WTC11 (cell line): ENCODE data around the gene SNAP29. TPM values are rescaled to one million over a fixed set of nuclear protein-coding genes. Genes with fewer than 3 reads are reported as not detected.

Experiments
- ATAC-seq: fragments of 200-7000 bp; cut with Tn5 transposase; 2 replicates; pipeline ENCODE4 v1.10.0; 2021; ENCODE audit warnings: mild to moderate bottlenecking, moderate library complexity
- CTCF ChIA-PET: fragments of 300-600 bp; sonication (Branson Sonifier 250); formaldehyde crosslinking; loops from one replicate; lab custom pipeline; 2021; ENCODE audit warnings: antibody characterized with exemption; lab: Charles Lee
- POLR2A ChIA-PET: fragments of 350-600 bp; sonication (Branson Sonifier 250); formaldehyde crosslinking; loops from one replicate; lab custom pipeline; 2021; ENCODE audit warnings: antibody characterized with exemption; lab: Charles Lee
- DNase-seq: peaks from one replicate; pipeline ENCODE4 v3.0.0; 2021; ENCODE audit warnings: low spot score
- H3K27ac Mint-ChIP-seq: 2 replicates; pipeline ENCODE4 v1.8.0; 2021; ENCODE audit warnings: mixed read lengths
- H3K27me3 Mint-ChIP-seq: 2 replicates; pipeline ENCODE4 v1.8.0; 2021; ENCODE audit warnings: low read depth, mild to moderate bottlenecking, moderate library complexity, mixed read lengths
- H3K36me3 Mint-ChIP-seq: 2 replicates; pipeline ENCODE4 v1.8.0; 2021; ENCODE audit warnings: mixed read lengths
- H3K4me1 Mint-ChIP-seq: 2 replicates; pipeline ENCODE4 v1.8.0; 2022; ENCODE audit warnings: mixed read lengths
- H3K4me3 Mint-ChIP-seq: 2 replicates; pipeline ENCODE4 v1.8.0; 2021; ENCODE audit warnings: mild to moderate bottlenecking, moderate library complexity, mixed read lengths
- H3K9me3 Mint-ChIP-seq: 2 replicates; pipeline ENCODE4 v1.8.0; 2021; ENCODE audit warnings: mixed read lengths
- ATF1 ChIP-seq: sonication (generic); formaldehyde crosslinking; IDR thresholded peaks from 2 replicates; pipeline ENCODE4 v1.8.1; 2023; ENCODE audit warnings: mild to moderate bottlenecking, moderate library complexity, missing genetic modification reagents
- CBFB ChIP-seq: sonication (generic); formaldehyde crosslinking; IDR thresholded peaks from 2 replicates; pipeline ENCODE4 v1.8.1; 2022; ENCODE audit warnings: mild to moderate bottlenecking, low read depth, missing genetic modification reagents
- GTF2I ChIP-seq: fragments of 250-450 bp; sonication (Bioruptor Pico); conservative IDR thresholded peaks from 2 replicates; pipeline ENCODE4 v1.4.0; 2021; ENCODE audit warnings: mild to moderate bottlenecking
- NFATC4 ChIP-seq: fragments of 250-450 bp; sonication (Bioruptor Pico); IDR thresholded peaks from 2 replicates; pipeline ENCODE4 v1.9.0; 2021; ENCODE audit warnings: mild to moderate bottlenecking
- SMAD4 ChIP-seq: sonication (generic); formaldehyde crosslinking; IDR thresholded peaks from 2 replicates; pipeline ENCODE4 v1.8.0; 2022; ENCODE audit warnings: mild to moderate bottlenecking, missing genetic modification reagents
- TCF7 ChIP-seq: sonication (generic); formaldehyde crosslinking; IDR thresholded peaks from 2 replicates; pipeline ENCODE4 v1.8.0; 2022; ENCODE audit warnings: mild to moderate bottlenecking, low read depth, missing genetic modification reagents, moderate library complexity
- TEAD1 ChIP-seq: sonication (generic); formaldehyde crosslinking; IDR thresholded peaks from 2 replicates; pipeline ENCODE4 v1.8.0; 2022; ENCODE audit warnings: mild to moderate bottlenecking, missing genetic modification reagents
- ZNF138 ChIP-seq: sonication (generic); formaldehyde crosslinking; conservative IDR thresholded peaks from 2 replicates; pipeline ENCODE4 v1.8.1; 2022; ENCODE audit warnings: mild to moderate bottlenecking, moderate library complexity, missing genetic modification reagents
- ZNF219 ChIP-seq: sonication (generic); formaldehyde crosslinking; IDR thresholded peaks from 2 replicates; pipeline ENCODE4 v1.8.0; 2023; ENCODE audit warnings: missing genetic modification reagents, mild to moderate bottlenecking, borderline replicate concordance
- ZNF232 ChIP-seq: sonication (generic); formaldehyde crosslinking; IDR thresholded peaks from 2 replicates; pipeline ENCODE4 v1.8.0; 2022; ENCODE audit warnings: mild to moderate bottlenecking, missing genetic modification reagents
- ZNF423 ChIP-seq: fragments of 250-450 bp; sonication (Bioruptor Pico); IDR thresholded peaks from 2 replicates; pipeline ENCODE4 v2.1.2; 2022; ENCODE audit warnings: mild to moderate bottlenecking, moderate library complexity
- ZNF671 ChIP-seq: fragments of 250-450 bp; sonication (Bioruptor Pico); IDR thresholded peaks from 2 replicates; pipeline ENCODE4 v1.8.0; 2021; ENCODE audit warnings: mild to moderate bottlenecking
- total RNA-seq: library from RNA; stranded (reverse); gene quantifications from 3 replicates; pipeline ENCODE4 v1.2.3, GENCODE V29; 2021
- TF ChIP-seq, protein P1 (sequence below): sonication (generic); formaldehyde crosslinking; IDR thresholded peaks from 2 replicates; pipeline ENCODE4 v1.8.0; 2023; ENCODE audit warnings: missing genetic modification reagents
- TF ChIP-seq, protein P2 (sequence below): sonication (generic); formaldehyde crosslinking; IDR thresholded peaks from 2 replicates; pipeline ENCODE4 v1.8.1; 2022; ENCODE audit warnings: low read depth, missing genetic modification reagents, borderline replicate concordance
- TF ChIP-seq, protein P3 (sequence below): sonication (generic); formaldehyde crosslinking; IDR thresholded peaks from 2 replicates; pipeline ENCODE4 v1.8.1; 2023; ENCODE audit warnings: mild to moderate bottlenecking, missing genetic modification reagents
- TF ChIP-seq, protein P4 (sequence below): fragments of 250-450 bp; sonication (Bioruptor Pico); IDR thresholded peaks from 2 replicates; pipeline ENCODE4 v1.9.0; 2021; ENCODE audit warnings: moderate library complexity, mild to moderate bottlenecking, inconsistent platforms, borderline replicate concordance
- TF ChIP-seq, protein P5 (sequence below): sonication (generic); formaldehyde crosslinking; IDR thresholded peaks from 2 replicates; pipeline ENCODE4 v1.8.0; 2022; ENCODE audit warnings: mild to moderate bottlenecking, missing genetic modification reagents
- TF ChIP-seq, protein P6 (sequence below): fragments of 250-450 bp; sonication (Bioruptor Pico); IDR thresholded peaks from 2 replicates; pipeline ENCODE4 v1.9.0; 2021; ENCODE audit warnings: mild to moderate bottlenecking
- TF ChIP-seq, protein P7 (sequence below): fragments of 250-450 bp; sonication (Bioruptor Pico); IDR thresholded peaks from 2 replicates; pipeline ENCODE4 v1.8.0; 2021; ENCODE audit warnings: mild to moderate bottlenecking

Gene SNAP29
- total RNA-seq, 1 experiment from 2014 or later, result 14.7 TPM

DNA sequence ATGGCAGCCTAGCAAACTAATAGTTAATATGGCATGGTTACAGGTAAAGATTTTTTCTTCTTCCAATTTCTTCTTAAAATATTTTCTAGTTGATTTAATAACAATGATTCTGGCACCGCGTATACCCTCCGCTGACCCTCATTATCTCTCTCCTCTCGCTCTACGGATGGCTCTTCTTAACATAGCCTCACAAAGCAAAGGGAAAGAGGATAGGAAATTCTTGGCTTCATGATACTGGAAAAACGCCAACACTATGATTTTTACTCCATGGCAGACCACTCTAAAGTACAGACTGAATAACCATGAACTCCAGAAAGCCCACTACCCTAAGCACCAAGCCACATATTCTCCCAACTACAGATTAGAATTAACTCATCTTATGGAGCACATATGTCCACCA lies 6.3 kb upstream of the SNAP29 start:
- POLR2A ChIA-PET, result no interaction called here
- peaks cover 22% of the 10 kb centered on the region for H3K4me1 Mint-ChIP-seq
- H3K9me3 Mint-ChIP-seq, result no peaks in the 10 kb centered on the region
- H3K36me3 Mint-ChIP-seq, result no peaks in the 10 kb centered on the region
- CTCF ChIA-PET, result interaction anchor here (1.6 kb wide), 1 partner anchor 49 kb away, joined by 5 read pairs; no protein-coding TSS in a partner anchor
- DNase-seq (no peak), ATAC-seq (no peak)
- H3K27me3 Mint-ChIP-seq, result no peaks in the 10 kb centered on the region
- TF ChIP-seq, protein P1, sequence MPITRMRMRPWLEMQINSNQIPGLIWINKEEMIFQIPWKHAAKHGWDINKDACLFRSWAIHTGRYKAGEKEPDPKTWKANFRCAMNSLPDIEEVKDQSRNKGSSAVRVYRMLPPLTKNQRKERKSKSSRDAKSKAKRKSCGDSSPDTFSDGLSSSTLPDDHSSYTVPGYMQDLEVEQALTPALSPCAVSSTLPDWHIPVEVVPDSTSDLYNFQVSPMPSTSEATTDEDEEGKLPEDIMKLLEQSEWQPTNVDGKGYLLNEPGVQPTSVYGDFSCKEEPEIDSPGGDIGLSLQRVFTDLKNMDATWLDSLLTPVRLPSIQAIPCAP (CRISPR knock-in tag), result no peak
- TF ChIP-seq NFATC4, result no peak
- no peak for TF ChIP-seq ZNF423 (CRISPR knock-in tag)
- TF ChIP-seq, protein P2, sequence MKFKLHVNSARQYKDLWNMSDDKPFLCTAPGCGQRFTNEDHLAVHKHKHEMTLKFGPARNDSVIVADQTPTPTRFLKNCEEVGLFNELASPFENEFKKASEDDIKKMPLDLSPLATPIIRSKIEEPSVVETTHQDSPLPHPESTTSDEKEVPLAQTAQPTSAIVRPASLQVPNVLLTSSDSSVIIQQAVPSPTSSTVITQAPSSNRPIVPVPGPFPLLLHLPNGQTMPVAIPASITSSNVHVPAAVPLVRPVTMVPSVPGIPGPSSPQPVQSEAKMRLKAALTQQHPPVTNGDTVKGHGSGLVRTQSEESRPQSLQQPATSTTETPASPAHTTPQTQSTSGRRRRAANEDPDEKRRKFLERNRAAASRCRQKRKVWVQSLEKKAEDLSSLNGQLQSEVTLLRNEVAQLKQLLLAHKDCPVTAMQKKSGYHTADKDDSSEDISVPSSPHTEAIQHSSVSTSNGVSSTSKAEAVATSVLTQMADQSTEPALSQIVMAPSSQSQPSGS (CRISPR knock-in tag), result no peak
- no peak for TF ChIP-seq ZNF138 (CRISPR knock-in tag)
- TF ChIP-seq, protein P3, sequence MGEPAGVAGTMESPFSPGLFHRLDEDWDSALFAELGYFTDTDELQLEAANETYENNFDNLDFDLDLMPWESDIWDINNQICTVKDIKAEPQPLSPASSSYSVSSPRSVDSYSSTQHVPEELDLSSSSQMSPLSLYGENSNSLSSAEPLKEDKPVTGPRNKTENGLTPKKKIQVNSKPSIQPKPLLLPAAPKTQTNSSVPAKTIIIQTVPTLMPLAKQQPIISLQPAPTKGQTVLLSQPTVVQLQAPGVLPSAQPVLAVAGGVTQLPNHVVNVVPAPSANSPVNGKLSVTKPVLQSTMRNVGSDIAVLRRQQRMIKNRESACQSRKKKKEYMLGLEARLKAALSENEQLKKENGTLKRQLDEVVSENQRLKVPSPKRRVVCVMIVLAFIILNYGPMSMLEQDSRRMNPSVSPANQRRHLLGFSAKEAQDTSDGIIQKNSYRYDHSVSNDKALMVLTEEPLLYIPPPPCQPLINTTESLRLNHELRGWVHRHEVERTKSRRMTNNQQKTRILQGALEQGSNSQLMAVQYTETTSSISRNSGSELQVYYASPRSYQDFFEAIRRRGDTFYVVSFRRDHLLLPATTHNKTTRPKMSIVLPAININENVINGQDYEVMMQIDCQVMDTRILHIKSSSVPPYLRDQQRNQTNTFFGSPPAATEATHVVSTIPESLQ (CRISPR knock-in tag), result no peak
- no peak for TF ChIP-seq TEAD1
- TF ChIP-seq TCF7 (CRISPR knock-in tag), result no peak
- TF ChIP-seq ATF1 (CRISPR knock-in tag), result no peak
- TF ChIP-seq CBFB (CRISPR knock-in tag), result no peak
- TF ChIP-seq GTF2I, result no peak
- TF ChIP-seq, protein P4, sequence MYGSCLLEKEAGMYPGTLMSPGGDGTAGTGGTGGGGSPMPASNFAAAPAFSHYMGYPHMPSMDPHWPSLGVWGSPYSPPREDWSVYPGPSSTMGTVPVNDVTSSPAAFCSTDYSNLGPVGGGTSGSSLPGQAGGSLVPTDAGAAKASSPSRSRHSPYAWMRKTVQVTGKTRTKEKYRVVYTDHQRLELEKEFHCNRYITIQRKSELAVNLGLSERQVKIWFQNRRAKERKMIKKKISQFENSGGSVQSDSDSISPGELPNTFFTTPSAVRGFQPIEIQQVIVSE (CRISPR knock-in tag), result no peak
- TF ChIP-seq, protein P5, sequence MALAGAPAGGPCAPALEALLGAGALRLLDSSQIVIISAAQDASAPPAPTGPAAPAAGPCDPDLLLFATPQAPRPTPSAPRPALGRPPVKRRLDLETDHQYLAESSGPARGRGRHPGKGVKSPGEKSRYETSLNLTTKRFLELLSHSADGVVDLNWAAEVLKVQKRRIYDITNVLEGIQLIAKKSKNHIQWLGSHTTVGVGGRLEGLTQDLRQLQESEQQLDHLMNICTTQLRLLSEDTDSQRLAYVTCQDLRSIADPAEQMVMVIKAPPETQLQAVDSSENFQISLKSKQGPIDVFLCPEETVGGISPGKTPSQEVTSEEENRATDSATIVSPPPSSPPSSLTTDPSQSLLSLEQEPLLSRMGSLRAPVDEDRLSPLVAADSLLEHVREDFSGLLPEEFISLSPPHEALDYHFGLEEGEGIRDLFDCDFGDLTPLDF (CRISPR knock-in tag), result no peak
- no peak for TF ChIP-seq ZNF232 (CRISPR knock-in tag)
- H3K27ac Mint-ChIP-seq, result peak overlapping the region; percentile 26; the same call in 1 of the 2 replicates
- no peak overlapping the region for H3K4me3 Mint-ChIP-seq

DNA sequence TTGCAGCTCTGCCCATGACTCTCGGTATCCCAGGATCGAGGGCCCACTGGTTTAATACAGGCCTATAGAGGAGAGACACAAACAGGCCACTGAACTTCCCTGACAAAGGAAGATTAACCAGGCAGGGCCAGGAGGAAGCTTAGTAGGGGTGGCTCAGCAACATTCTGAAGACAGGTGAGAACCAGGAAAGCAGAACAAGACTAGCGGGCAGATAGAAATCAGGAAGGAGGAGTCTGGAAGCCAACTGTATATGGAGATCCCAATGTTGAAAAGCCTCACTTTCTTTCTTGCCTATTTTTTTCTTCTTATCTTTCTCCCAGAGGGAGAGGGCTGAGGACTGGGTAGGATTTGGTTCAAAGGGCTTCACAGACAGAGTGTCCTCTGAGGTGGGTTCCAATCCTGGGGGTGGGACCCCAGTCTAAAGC lies 5.6 kb upstream of the SNAP29 start:
- H3K4me3 Mint-ChIP-seq, result no peak overlapping the region

More for the DNA sequence above, 5.6 kb upstream of the SNAP29 start:
- Mint-ChIP-seq H3K4me1 (peaks cover 27% of the 10 kb centered on the region), H3K9me3 (no peaks in the 10 kb centered on the region), H3K27me3 (no peaks in the 10 kb centered on the region), H3K27ac (peak overlapping the region; percentile 26)
- DNase-seq (no peak), ATAC-seq (peak; percentile 26; the same call in 1 of the 2 replicates)
- CTCF ChIA-PET, result interaction anchor here (1.6 kb wide), 1 partner anchor 49 kb away, joined by 5 read pairs; no protein-coding TSS in a partner anchor
- TF ChIP-seq, protein P6, sequence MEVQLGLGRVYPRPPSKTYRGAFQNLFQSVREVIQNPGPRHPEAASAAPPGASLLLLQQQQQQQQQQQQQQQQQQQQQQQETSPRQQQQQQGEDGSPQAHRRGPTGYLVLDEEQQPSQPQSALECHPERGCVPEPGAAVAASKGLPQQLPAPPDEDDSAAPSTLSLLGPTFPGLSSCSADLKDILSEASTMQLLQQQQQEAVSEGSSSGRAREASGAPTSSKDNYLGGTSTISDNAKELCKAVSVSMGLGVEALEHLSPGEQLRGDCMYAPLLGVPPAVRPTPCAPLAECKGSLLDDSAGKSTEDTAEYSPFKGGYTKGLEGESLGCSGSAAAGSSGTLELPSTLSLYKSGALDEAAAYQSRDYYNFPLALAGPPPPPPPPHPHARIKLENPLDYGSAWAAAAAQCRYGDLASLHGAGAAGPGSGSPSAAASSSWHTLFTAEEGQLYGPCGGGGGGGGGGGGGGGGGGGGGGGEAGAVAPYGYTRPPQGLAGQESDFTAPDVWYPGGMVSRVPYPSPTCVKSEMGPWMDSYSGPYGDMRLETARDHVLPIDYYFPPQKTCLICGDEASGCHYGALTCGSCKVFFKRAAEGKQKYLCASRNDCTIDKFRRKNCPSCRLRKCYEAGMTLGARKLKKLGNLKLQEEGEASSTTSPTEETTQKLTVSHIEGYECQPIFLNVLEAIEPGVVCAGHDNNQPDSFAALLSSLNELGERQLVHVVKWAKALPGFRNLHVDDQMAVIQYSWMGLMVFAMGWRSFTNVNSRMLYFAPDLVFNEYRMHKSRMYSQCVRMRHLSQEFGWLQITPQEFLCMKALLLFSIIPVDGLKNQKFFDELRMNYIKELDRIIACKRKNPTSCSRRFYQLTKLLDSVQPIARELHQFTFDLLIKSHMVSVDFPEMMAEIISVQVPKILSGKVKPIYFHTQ (CRISPR knock-in tag), result no peak
- TF ChIP-seq, protein P7, sequence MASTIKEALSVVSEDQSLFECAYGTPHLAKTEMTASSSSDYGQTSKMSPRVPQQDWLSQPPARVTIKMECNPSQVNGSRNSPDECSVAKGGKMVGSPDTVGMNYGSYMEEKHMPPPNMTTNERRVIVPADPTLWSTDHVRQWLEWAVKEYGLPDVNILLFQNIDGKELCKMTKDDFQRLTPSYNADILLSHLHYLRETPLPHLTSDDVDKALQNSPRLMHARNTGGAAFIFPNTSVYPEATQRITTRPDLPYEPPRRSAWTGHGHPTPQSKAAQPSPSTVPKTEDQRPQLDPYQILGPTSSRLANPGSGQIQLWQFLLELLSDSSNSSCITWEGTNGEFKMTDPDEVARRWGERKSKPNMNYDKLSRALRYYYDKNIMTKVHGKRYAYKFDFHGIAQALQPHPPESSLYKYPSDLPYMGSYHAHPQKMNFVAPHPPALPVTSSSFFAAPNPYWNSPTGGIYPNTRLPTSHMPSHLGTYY (CRISPR knock-in tag), result no peak
- TF ChIP-seq SMAD4 (CRISPR knock-in tag) (no peak), ZNF671 (CRISPR knock-in tag) (no peak), NFATC4 (no peak), ZNF219 (no peak)
- TF ChIP-seq, all 79 proteins: peak for 0
- no peaks in the 10 kb centered on the region for H3K36me3 Mint-ChIP-seq
- POLR2A ChIA-PET, result interaction anchor here (0.6 kb wide), 1 partner anchor 64 kb away, joined by 3 read pairs; no protein-coding TSS in a partner anchor
